NCI-H2107 (cell line): ENCODE results near the gene ERCC3.
A peak's percentile ranks its signal among the peaks of the same experiment; 100 is the strongest.

Source experiments
- DNase-seq: peaks from one replicate; lab custom pipeline; 2025; lab: John Stamatoyannopoulos, UW

ERCC3 gene

DNA sequence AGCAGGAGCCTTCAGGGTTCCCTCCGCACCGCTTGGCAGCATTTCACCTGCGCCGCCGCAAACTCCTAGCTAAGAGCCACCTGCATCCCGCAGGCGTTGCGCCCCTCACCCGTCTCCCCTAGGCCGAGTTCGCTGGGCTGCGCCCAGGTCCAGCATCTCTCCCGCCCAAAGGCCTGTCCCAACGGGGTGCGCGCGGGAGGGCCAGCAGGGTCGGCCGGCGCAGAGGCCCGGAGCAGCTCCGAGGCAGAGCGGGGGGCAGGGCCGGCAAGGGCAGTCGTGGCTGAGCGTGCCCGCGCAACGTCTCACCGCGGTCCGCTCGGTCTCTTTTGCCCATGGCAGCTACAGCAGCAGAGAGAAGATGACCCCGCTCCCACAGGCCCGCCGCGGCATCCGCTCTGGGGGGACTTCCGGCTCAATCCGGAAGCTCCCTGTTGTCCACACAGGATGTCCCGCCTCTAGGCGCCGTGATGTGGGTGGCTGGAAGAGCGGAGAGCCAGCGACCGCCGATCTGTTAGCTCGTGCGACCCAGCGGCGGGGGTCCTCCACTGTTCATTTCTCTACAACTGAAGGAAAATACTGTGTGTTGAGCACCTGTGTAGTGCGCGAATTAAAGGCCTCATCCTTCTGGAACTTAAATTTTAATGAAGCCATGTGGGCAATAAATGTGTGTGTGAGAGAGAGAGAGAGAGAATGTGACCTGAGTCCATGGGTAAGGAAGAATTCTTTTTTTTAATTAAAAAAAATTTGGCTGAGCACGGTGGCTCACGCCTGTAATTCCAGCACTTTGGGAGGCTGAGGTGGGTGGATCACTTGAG, at the start of gene ERCC3:
Gene ERCC3 (minus strand): TSS at position 397 of the 815 bp plus-strand sequence. CDS start 63 bp downstream, at position 334.
- DNase-seq, result peak; percentile 44

DNA sequence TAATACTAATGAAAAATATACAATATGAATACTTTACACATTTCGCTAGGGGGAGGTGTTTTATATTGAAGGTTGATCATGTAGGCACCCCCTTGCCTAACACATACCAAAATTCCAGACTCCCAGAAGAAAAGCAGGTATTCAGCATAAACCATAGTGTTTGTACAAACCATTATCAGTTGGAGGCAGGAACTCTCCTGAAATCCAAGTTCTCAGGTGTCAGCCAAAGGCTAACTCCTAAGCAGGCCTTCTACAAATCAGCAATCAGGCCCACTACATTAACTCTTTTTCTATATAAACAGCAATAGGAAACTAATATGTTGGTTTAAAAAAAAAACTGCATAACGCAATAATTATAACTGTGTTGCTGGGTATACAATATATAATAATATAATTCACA, 49.3 kb upstream of the ERCC3 start:
- DNase-seq, result no peak

DNA sequence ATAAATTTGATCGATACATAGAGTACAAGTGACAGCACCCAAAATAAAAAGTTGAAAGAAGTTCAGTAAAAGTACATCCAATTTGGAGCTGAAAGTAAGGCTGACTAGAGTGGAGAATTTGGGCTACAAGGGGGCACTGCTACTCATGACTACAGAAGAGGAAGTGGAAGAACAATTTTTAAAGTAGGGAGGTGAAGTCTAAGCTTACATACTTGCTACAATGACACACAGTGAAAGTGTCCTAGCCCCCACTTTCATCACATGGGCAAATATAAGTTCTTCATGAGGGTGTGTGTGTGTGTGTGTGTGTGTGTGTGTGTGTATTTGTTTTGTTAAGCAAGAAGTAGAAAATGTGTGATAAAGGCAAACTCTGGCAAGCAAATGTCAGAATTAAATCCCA, 48.2 kb upstream of the ERCC3 start:
- DNase-seq, result no peak

DNA sequence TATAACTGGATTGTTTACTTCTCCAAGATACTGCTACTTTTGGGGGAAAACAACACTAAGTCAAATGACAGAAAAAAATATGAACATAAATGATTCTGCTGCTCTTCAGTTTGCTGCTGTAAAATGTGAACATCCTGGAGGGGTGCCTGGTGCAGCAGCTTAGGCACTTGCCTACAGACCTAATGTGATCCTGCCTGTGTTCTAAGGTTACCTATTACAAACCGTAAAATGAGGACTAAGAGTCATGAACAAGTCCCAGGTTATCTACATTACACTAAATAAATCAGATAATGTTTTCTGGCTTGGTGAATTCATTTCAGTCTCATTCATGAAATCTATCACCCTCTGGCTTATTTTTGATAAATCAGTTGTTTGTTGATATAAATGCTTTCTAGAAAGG, 38.4 kb upstream of the ERCC3 start:
- no peak for DNase-seq

DNA sequence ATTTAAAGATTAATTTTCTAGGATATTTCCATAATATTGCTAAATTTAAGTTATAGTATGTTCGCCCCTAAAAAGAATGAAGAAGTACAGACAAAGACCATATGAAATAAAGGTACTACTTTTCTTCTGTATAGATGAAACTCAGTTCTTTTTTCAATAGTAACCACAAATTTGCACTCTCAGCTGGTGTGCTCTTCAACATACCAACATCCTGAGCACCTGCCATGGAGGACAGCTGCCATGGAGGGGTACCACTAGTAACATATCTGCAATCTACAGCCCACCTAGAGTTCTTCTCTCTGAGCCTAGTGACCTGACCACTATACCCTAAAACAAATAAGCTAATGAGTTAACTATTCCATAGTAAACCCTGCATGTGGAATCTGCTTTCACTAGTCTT, 36.8 kb upstream of the ERCC3 start:
- DNase-seq, result no peak

DNA sequence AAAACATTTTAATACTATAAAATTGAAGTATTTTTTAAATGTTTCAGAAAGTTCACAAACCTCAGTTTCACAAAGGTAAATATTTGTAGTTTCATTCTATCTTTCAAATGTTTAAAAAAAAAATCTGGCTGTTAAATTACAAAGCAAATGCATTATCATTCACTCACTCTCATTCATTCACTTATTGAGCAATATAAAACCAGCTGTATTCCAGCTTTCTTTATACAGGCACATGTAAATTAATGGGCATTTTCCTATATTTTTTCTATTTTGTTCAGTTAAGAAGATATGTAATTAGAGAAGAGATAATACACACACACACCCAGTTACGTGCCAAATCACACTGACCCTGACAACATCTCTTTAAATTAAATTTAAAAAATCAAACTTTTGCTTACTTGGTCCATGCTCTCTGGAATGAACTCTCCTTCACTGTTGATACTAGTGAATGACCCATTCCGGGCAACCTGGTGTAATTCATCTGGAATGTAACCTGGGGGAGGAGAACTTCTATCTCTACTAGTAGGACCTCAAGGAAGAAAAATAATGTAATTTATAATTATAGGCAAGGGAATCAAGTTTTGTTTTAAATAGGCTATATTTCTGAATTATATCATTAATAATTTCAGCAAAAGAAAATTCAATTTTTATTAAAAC, 32.5 kb upstream of the ERCC3 start:
- no peak for DNase-seq

DNA sequence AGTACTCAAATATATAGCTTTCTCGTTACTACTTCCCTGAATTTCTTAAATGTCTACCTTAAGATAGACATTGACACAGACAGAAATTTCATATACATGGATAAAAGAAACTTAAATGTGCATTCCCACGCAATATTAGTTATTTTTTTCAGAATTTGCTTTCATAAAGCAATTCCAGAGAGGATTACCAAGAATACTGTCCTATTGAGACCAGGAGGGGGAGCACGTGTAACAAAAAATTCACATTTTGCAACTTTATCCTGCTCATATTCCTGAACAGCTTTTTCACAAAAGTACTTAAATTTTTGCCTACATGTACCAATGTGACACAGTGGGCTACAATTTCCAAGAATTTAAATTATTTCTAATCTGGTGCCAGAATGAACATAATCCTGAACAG, 30.7 kb upstream of the ERCC3 start:
- no peak for DNase-seq

DNA sequence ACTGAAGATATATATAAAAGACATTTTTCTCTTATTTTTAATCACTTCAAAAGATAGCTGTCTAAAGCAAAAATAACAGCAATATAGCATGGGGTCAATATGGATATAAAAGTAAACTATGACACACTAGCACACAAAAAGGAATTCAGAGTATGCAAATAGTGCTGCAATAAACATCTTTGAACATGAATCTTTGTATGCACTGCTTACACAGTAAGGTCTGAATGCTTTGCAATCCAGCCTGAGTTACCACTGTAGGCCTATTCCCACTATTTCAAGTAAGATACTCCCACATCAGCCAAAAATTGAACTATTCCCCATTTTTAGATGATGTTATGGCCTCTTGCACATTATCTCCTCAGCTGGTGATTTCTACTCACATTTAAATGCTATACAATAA, 27.4 kb upstream of the ERCC3 start:
- DNase-seq, result no peak

DNA sequence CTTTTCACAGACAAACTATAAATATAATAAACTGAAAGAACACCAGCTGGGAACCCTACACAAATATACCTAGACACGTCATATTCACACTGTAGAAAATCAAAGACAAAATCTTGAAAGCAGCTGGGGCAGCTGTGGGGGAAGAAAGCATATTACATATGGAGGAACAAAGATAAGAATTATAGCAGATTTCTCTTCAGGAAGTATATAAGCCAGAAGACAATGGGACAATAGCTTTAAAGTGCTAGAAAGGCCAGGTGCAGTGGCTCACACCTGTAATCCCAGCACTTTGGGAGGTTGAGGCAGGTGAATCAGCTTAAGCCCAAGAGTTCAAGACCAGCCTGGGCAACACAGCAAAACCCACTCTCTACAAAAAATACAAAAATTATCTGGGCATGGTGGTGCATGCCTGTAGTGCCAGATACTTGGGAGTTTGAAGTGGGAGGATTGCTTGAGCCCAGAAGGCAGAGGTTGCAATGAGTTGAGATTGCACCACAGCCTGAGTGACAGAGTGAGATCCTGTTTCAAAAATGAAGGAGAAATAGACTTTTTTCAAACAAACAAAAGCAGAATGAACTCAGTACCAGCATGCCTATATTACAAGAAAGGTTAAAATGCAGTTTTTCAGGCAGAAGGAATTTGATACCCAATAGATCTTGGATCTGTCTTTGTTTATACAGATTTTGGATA, 26.8 kb upstream of the ERCC3 start:
- no peak for DNase-seq

DNA sequence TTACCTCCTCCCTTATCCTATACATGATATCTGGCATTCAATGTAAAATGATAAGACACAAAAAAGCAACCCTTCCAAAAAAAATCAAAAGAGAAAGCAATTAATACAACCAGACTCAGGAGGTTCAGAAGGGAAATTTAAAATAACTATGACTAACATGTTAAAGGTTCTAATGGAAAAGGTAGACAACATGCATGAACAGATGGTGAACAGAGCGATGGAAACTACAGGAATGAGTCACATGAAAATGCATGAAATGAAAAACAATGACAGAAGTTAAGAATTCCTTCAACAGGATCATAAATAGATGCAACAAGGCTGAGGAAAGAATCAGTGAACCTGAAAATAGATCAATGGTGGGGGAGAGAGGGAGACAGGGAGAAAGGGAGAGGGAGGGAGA, 26.1 kb upstream of the ERCC3 start:
- DNase-seq, result no peak

DNA sequence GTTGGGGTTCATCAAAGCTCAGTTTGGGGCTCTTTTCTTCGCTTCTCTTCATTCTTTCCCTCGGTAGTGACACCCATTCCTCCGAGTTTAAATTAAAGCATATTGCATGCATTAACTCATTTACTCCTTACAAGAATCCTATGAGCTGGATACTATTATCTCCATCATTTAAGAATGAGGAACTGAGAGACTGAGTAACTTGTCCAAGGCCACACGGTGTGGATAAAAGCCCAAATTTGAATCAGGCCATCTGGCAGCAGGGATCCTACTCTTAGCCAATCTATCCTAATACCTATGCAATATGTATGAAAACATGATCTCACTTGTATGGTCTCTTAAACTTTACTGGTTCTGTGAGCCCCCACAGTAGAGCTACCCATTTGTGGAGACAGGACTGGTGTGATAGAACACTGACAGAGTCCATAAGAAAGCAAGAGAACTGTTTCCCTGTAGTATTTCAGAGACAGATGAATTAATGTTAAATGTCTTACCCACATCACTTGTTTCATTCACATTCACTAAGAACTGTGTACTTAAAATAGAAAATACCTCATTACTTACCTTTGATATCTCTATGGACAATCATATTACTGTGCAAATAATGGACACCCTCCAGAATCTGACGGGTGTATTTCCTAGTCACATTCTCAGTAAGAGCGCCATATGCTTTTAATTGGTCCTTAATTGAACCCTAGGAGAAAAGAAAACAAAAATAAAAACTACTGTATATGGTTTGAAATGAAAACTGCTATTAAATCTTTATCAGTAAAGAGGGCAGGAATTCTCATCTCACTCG, 20.4 kb upstream of the ERCC3 start:
- DNase-seq, result no peak

DNA sequence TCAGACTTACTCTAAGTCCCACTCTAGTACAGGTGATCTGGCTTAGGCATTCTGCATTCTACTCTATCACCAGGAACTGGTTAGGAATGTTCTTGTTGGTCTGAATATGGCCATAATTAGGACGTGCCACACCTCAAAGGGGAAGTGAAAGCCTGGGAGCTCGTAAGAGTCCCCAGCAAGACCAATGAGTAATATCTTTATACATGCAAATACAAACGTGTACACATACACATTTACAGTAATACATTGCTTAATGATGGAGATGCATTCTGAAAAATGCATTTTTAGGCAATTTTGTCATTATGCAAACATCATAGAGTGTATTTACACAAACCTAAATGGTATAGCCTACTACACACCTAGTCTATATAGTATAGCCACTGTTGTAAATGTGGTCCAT, 19.5 kb upstream of the ERCC3 start:
- no peak for DNase-seq

DNA sequence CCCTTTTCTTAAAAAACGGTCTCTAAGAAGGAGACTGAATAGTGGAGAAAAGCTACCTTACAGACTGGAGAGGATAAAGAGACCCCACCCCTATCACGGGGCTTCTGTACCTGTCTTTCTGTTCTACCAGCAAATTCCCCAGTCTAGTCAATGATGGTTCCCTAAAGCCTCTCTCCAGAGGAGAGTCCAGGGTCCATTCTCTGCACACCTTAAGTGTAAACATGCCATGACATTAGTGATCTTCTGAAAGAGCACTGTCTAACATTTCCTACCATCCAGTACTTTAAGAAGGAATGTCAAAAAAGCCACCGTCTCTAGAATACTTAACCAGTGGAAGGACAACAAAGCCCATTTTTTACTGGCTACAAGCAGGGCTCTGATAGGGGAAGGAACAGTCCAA, 17.0 kb upstream of the ERCC3 start:
- no peak for DNase-seq

DNA sequence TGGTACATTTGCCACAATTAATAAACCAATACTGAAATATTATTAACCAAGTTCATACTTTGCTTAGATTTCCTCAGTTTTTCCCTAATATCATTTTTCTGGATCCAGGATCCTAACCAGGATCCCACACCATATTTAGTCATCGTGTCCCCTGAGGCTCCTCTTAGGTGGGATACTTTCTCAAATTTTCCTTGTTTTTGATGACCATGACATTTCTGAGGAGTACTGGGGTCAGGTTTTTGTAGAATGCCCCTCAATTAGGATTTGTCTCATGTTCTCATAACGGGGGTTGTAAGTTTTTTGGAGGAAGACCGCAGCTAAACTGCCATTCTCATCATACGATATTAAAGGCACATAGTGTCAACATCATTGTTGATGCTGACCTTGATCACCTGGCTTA, 15.5 kb upstream of the ERCC3 start:
- DNase-seq, result no peak

DNA sequence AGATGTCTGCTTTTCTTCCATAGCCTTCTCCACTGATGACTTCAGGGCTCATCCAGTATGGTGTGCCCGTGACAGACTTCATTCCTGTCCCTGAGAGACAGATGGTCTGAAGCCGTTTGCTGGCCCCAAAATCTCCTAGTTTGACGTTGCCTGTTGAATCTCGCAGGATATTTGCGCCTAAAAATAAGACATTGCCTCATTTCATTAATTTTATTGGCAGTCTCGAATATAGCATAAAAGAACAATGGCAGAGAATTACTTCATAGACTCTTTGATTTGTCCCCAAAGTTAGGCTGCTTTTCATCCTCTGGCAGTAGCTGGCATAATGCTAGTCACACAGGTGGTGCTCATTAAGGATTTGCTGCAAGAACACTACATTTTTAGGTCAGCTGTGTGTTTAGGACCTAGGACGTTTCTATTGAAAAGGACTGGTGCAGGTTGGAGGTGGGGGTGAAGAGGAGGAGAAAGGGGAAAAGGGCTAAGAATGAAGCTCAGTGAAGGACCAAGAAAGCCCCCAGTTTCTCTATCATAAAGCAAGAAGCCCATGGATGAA, 14.7 kb upstream of the ERCC3 start:
- DNase-seq, result no peak

DNA sequence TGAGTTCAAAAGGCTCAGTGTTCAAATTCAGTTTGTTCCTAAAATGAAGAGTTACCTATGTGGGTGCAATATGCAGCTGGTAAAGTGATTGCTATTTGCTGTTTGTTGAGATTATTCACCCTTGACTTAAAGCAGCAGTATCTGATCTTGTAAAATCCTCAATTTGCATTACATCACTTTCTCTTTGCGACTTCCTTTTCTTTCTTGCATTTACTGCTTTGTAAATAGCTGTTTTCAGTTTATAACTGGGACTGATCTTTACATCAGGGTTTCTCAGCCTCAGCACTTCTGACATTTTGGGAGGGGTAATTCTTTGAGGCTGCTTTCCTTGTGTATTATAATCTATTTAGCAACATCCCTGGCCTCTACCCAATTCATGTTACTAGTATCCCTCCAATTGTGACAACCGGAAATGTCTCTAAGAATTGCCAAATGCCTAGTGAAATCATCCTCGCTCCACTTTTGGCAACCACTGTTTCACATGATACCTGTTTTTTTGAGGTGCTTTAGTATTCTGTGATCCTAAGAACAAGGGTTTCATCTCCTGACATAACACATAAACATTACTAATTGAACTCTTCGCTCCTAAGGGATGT, 12.1 kb upstream of the ERCC3 start:
- DNase-seq, result no peak

DNA sequence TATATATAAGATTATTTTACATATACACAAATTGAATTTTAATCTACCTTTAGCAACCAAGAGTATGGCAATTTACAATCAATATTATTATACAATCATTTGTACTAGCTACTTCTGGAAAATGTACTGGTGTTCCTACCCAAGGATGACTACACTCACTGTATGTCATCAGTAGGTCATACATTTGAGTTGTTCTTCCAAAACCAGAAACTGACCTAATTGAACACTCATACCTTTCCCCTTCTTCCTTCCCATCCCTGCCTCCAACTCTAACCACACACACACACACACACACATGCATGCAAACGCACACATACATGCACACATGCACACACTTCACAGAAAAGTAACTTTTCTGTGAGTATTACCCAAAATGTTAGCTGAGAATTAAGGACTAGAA, 8.2 kb upstream of the ERCC3 start:
- no peak for DNase-seq

DNA sequence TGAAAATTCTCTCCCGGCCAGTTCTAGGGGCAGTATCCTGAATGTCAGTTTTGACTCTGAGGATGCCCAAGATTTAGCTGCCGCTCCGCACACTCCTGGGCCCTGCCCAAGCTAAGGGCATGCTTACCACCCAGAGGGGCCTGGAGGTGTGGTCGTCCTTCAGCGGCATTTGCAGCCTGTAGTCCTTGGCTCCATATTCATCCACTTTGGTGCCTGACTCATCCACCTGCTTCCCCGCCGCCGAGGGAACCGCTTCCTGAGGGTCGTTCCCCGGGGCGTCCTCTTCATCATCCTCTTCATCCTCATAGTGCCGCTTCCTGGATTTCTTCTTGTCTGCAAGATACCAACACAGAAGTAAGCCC, 577 bp downstream of the ERCC3 start:
- DNase-seq, result no peak

DNA sequence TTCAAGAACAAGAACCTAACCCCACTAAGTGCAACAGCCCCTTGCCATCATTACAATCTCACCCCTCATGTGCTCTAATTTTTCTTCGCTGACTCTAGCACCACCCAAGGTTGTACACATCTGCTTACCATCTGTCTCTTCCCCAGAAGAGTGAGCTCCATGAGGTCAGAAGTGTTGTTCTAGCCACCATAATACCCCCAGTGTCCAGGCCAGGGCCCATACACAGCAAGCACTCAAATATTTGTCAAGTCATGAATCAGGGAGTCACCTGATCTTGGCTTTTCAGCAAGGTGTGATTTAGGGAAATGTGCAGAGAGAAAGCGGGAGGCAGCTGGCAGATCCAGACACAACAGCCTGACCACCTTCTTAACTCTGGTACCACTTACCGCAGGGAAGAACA, 5.7 kb downstream of the ERCC3 start:
- no peak for DNase-seq

DNA sequence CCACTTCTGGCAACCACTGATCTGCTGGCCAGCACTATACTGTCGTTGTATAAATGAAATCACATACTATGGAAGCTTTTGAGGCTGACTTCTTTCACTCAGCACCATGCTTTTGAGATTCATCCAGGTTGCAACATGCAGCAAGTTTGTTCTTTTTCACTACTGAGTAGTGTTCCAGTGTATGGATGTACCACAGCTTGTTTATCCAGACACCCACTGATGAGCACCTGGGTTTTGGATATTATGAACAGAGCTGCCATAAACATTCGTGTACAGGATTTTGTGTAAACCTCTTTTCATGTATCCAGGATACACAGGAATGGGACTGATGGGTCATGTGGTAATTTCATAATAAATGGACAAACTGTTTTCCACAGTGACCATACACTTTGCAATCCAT, 10.7 kb downstream of the ERCC3 start:
- no peak for DNase-seq

DNA sequence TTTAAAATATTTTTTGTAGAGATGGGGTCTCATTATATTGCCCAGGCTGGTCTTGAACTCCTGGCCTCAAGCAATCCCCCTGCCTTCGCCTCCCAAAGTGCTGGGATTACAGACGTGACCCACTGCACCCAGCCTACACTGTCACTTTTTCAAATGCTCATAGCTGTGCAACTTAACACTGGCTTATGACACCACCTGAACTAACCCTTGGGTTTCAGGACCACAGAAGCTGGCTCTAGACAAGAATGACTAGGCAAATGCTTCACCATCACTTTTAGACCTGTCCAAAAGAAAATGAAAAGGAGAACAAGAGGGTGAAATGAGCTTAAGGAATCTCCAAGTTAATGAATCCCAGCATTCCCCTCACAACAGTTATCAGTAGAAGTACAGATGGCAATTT, 13.3 kb downstream of the ERCC3 start:
- DNase-seq, result no peak

DNA sequence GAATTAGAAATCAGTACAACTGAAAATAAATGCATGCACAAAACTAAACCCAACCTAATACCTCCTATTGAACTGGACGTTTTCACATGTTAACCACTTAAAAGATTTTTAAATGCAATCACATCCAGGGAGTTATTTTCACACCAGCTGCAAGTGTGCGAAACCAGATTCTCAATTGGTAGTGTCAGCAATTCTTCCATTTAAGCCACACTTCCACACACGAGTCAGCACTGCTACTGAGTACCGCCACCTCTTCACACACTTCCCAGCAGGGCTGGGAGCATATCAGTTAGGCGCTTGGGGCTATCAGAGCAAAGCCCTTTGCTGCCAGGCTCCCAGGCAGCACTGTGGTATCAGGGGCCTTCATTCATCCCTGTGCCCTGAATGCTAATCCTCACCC, 14.2 kb downstream of the ERCC3 start:
- DNase-seq, result no peak
